ENCODE measurements around the gene HARBI1. TPM values are rescaled to one million over a fixed set of nuclear protein-coding genes. Genes with fewer than 3 reads are reported as not detected.

The HARBI1 gene
- polyA plus RNA-seq, 1 experiment = 4.3 TPM

GRCh38 chr11:46657186-46657585 is 40.2 kb upstream of the HARBI1 start:
- TF ChIP-seq CTCF (IDR thresholded peaks at IDR 0.05; ENCODE audit: low read depth, low read length) = no peak
- no peak for DNase-seq (ENCODE audit: low read depth, low spot score)
- ChIA-PET CTCF (no interaction called here), POLR2A (interaction anchor here (0.9 kb wide), 1 partner anchor 63 kb away, joined by 3 read pairs; no protein-coding TSS in a partner anchor)
- H3K27ac ChIP-seq (ENCODE audit: low read depth, low read length) = peak overlapping the region; percentile 3
- no peaks in the 10 kb centered on the region for H3K27me3 ChIP-seq (ENCODE audit: control insufficient read depth, insufficient read depth, low read length)
- no peaks in the 10 kb centered on the region for H3K9me3 ChIP-seq (ENCODE audit: control insufficient read depth, insufficient read depth, low read length)
- H3K4me3 ChIP-seq (ENCODE audit: low read depth, low read length) = no peak overlapping the region

GRCh38 chr11:46655631-46656030 is 38.6 kb upstream of the HARBI1 start:
- H3K4me3 ChIP-seq (ENCODE audit: low read depth, low read length) = no peak overlapping the region
- no peak for DNase-seq (ENCODE audit: low read depth, low spot score)
- TF ChIP-seq CTCF (IDR thresholded peaks at IDR 0.05; ENCODE audit: low read depth, low read length) = no peak
- H3K27ac ChIP-seq (ENCODE audit: low read depth, low read length) = no peak overlapping the region
- ChIA-PET CTCF (no interaction called here), POLR2A (no interaction called here)
- H3K9me3 ChIP-seq (ENCODE audit: control insufficient read depth, insufficient read depth, low read length) = no peaks in the 10 kb centered on the region
- H3K27me3 ChIP-seq (ENCODE audit: control insufficient read depth, insufficient read depth, low read length) = no peaks in the 10 kb centered on the region

GRCh38 chr11:46649180-46649738 is 32.2 kb upstream of the HARBI1 start:
- Histone ChIP-seq H3K27ac (ENCODE audit: low read depth, low read length) (peak overlapping the region; percentile 99), H3K27me3 (ENCODE audit: control insufficient read depth, insufficient read depth, low read length) (no peaks in the 10 kb centered on the region), H3K4me3 (ENCODE audit: low read depth, low read length) (peak overlapping the region; percentile 11), H3K9me3 (ENCODE audit: control insufficient read depth, insufficient read depth, low read length) (no peaks in the 10 kb centered on the region)
- POLR2A ChIA-PET = interaction anchor here (0.6 to 1.3 kb wide), 10 partner anchors 11 to 172 kb away, joined by 3 to 6 read pairs (median 3); partner anchors contain the start of genes ARHGAP1, ATG13 and ZNF408
- no peak for TF ChIP-seq CTCF (IDR thresholded peaks at IDR 0.05; ENCODE audit: low read depth, low read length)
- DNase-seq (ENCODE audit: low read depth, low spot score) = peak; percentile 91
- CTCF ChIA-PET = interaction anchor here (0.6 to 0.7 kb wide), 2 partner anchors 120 to 159 kb away, joined by 3 read pairs; no protein-coding TSS in a partner anchor

- DNase-seq (ENCODE audit: low read depth, low spot score) = no peak
- CTCF ChIA-PET = no interaction called here
- TF ChIP-seq CTCF (IDR thresholded peaks at IDR 0.05; ENCODE audit: low read depth, low read length) = no peak
- POLR2A ChIA-PET = no interaction called here
- no peak overlapping the region for H3K4me3 ChIP-seq (ENCODE audit: low read depth, low read length)
- no peaks in the 10 kb centered on the region for H3K9me3 ChIP-seq (ENCODE audit: control insufficient read depth, insufficient read depth, low read length)
- no peak overlapping the region for H3K27ac ChIP-seq (ENCODE audit: low read depth, low read length)
- no peaks in the 10 kb centered on the region for H3K27me3 ChIP-seq (ENCODE audit: control insufficient read depth, insufficient read depth, low read length)
Observed at GRCh38 chr11:46643986-46644385, 27.0 kb upstream of the HARBI1 start.

- Histone ChIP-seq H3K9me3 (ENCODE audit: control insufficient read depth, insufficient read depth, low read length) (no peaks in the 10 kb centered on the region), H3K4me3 (ENCODE audit: low read depth, low read length) (no peak overlapping the region), H3K27ac (ENCODE audit: low read depth, low read length) (no peak overlapping the region), H3K27me3 (ENCODE audit: control insufficient read depth, insufficient read depth, low read length) (no peaks in the 10 kb centered on the region)
- ChIA-PET CTCF (interaction anchor here (1.1 kb wide), 1 partner anchor 20 kb away, joined by 3 read pairs; no protein-coding TSS in a partner anchor), POLR2A (no interaction called here)
- TF ChIP-seq CTCF (IDR thresholded peaks at IDR 0.05; ENCODE audit: low read depth, low read length) = no peak
- DNase-seq (ENCODE audit: low read depth, low spot score) = no peak
Observed at GRCh38 chr11:46643531-46643930, 26.5 kb upstream of the HARBI1 start.

Data from AG04450 (cell line).